PFSK-1 (cell line): Measurements from ENCODE around the gene WDR64.

ENCODE experiments used
- FOXP2 ChIP-seq: optimal IDR thresholded peaks from 2 replicates; pipeline ENCODE3; 2011; ENCODE audit warnings: borderline replicate concordance, control low read depth, inconsistent platforms; ENCODE audit not compliant: insufficient read depth; ENCODE audit errors: extremely low read length, extremely low read depth
- POLR2AphosphoS5 ChIP-seq: IDR thresholded peaks from 2 replicates; pipeline ENCODE4 v1.6.1; 2012; ENCODE audit warnings: low read depth, mild to moderate bottlenecking, control low read depth, low read length, moderate library complexity
- REST ChIP-seq, 2 experiments: IDR thresholded peaks; 2 replicates each; pipeline versions ENCODE4 v1.6.1 to v1.8.0; 2011 to 2012; ENCODE audit warnings: low read depth in 2 of 2, low read length in 2 of 2, control low read depth in 1 of 2, inconsistent platforms in 1 of 2, mild to moderate bottlenecking in 1 of 2, moderate library complexity in 1 of 2; ENCODE audit not compliant: insufficient read depth in 1 of 2
- SIN3A ChIP-seq: IDR thresholded peaks from 2 replicates; pipeline ENCODE4 v1.6.1; 2012; ENCODE audit warnings: mild to moderate bottlenecking, low read length, moderate library complexity, borderline replicate concordance; ENCODE audit not compliant: insufficient read depth
- TAF1 ChIP-seq: IDR thresholded peaks from 2 replicates; pipeline ENCODE4 v1.6.1; 2012; ENCODE audit warnings: low read length, control low read depth, borderline replicate concordance; ENCODE audit not compliant: insufficient read depth

Gene WDR64

GRCh38 chr1:241839369-241839979 is 187.4 kb downstream of the WDR64 start:
- TF ChIP-seq SIN3A (no peak), REST (IDR thresholded peaks at IDR 0.05; ENCODE audit: insufficient read depth in 1 of 2, low read depth in 2 of 2, low read length in 2 of 2) (no peak), FOXP2 (no peak), TAF1 (no peak), POLR2AphosphoS5 (no peak)

GRCh38 chr1:241840164-241840563 is 188.1 kb downstream of the WDR64 start:
- TF ChIP-seq SIN3A (no peak), REST (IDR thresholded peaks at IDR 0.05; ENCODE audit: insufficient read depth in 1 of 2, low read depth in 2 of 2, low read length in 2 of 2) (no peak), POLR2AphosphoS5 (no peak)

DNA sequence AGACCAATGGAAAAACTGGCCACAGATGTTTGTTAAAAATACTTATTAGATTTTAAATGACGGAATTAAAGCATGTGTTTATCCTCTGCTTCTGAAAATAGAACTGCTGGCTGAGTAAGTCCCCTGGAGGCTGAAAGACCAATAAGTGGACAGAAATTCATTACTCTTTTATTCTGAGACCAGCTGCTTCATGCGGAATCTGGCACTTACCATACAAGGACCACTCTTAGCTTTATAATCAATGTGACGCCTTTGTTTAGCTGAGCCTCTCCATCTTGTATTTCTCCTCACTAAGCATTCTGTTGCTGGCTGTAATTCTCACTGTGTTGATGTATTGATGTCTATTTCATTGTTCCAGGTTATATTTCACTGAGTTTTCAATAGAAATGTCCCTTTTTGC is 189.6 kb downstream of the WDR64 start:
- TF ChIP-seq SIN3A: no peak
- no peak for TF ChIP-seq TAF1
- TF ChIP-seq FOXP2: no peak
- TF ChIP-seq REST (IDR thresholded peaks at IDR 0.05; ENCODE audit: insufficient read depth in 1 of 2, low read depth in 2 of 2, low read length in 2 of 2): no peak
- no peak for TF ChIP-seq POLR2AphosphoS5

DNA sequence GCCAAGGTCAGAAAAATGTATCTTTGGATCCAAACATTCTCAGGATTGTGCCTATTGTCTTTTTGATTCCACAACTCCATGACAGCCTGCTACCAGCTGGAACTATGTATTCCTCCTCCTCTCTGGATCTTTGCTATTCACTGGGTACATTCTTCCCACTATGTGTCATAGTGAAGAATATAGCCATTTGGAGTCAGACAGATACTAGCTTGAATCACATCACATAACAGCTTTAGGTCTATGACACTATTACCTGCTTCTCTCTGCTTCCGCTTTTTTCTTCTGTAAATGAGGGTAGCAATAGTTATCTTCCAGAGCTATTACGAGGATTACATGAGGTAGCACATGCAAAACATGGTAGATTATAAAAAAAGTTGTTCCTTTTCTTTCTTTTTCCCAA is 190.5 kb downstream of the WDR64 start:
- no peak for TF ChIP-seq FOXP2
- TF ChIP-seq POLR2AphosphoS5: no peak

DNA sequence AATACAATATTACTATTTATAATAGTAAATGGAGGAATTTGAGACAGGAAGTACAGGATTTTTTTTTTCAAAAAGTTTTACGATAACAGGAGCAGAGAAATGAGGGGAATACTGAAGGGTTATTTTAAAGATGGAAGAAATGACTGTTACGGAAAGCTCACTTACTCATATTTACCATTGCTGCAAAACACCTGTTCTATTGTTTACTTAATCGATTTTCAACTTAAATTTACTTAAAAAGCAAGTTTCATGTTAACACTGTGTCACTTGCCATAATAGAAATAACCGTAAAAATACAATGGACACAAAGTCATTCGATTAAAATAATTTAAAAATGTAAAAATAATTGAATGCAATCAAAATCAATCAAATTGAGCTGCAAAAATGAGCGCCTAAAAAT is 192.5 kb downstream of the WDR64 start:
- no peak for TF ChIP-seq REST (IDR thresholded peaks at IDR 0.05; ENCODE audit: insufficient read depth in 1 of 2, low read depth in 2 of 2, low read length in 2 of 2)
- TF ChIP-seq POLR2AphosphoS5: no peak

- TF ChIP-seq POLR2AphosphoS5 (no peak), FOXP2 (no peak), SIN3A (no peak), TAF1 (no peak), REST (IDR thresholded peaks at IDR 0.05; ENCODE audit: insufficient read depth in 1 of 2, low read depth in 2 of 2, low read length in 2 of 2) (no peak)
These were observed 194.3 kb downstream of the WDR64 start for GRCh38 chr1:241846375-241846774.
